GM19328 (cell line): ENCODE results near the gene C20orf202.
"Not testable (repeated sequence)": the region's sequence is repeated elsewhere in the genome, so short reads cannot be mapped to it uniquely, and the experiment has no call there.

Source experiments
- ATAC-seq: cut with Tn5 transposase; IDR thresholded peaks from one replicate; pipeline ENCODE4 v1.9.1; 2021; ENCODE audit warnings: mild to moderate bottlenecking, moderate library complexity; ENCODE audit not compliant: unreplicated experiment

The C20orf202 gene

GRCh38 chr20:1207293-1207878, 4.1 kb downstream of the C20orf202 start:
- no peak for ATAC-seq

- ATAC-seq = no peak
Measured at GRCh38 chr20:1209447-1210387, 6.5 kb downstream of the C20orf202 start.

GRCh38 chr20:1210501-1210900, 7.2 kb downstream of the C20orf202 start:
- ATAC-seq = no peak

GRCh38 chr20:1212023-1212422, 8.8 kb downstream of the C20orf202 start:
- ATAC-seq = no peak

- ATAC-seq = no peak
Measured at GRCh38 chr20:1212607-1213396, 9.5 kb downstream of the C20orf202 start.

- ATAC-seq = no peak
Measured at GRCh38 chr20:1214838-1215261, 11.6 kb downstream of the C20orf202 start.

GRCh38 chr20:1215386-1216170, 12.3 kb downstream of the C20orf202 start:
- ATAC-seq = no peak

- not testable (repeated sequence) for ATAC-seq
Measured at GRCh38 chr20:1216527-1217427, 13.5 kb downstream of the C20orf202 start.

- ATAC-seq = not testable (repeated sequence)
Measured at GRCh38 chr20:1222750-1223149, 19.5 kb downstream of the C20orf202 start.

- no peak for ATAC-seq
Measured at GRCh38 chr20:1224205-1224890, 21.1 kb downstream of the C20orf202 start.

- ATAC-seq = no peak
Measured at GRCh38 chr20:1225263-1225782, 22.1 kb downstream of the C20orf202 start.

GRCh38 chr20:1225783-1226654, 22.8 kb downstream of the C20orf202 start, which contains the start of gene RAD21L1:
Gene RAD21L1, plus strand, starts transcription at chr20:1226044. Its CDS starts 2,410 bp downstream, at chr20:1228454.
- no peak for ATAC-seq

GRCh38 chr20:1229541-1229940, 26.3 kb downstream of the C20orf202 start:
- no peak for ATAC-seq

- ATAC-seq = no peak
Measured at GRCh38 chr20:1232286-1233111, 29.2 kb downstream of the C20orf202 start.

GRCh38 chr20:1240549-1240948, 37.3 kb downstream of the C20orf202 start:
- ATAC-seq = no peak

GRCh38 chr20:1241456-1241855, 38.2 kb downstream of the C20orf202 start:
- no peak for ATAC-seq

GRCh38 chr20:1242099-1242498, 38.8 kb downstream of the C20orf202 start:
- no peak for ATAC-seq
